Activated CD8-positive, alpha-beta memory T cell treated with anti-CD3 and anti-CD28 coated beads, Interleukin-2, amount 50 U/mL, for 48 hours (primary cell): ENCODE data around the gene PARS2.

Source experiments
- DNase-seq: peaks from one replicate; pipeline ENCODE4 v3.0.0-alpha.2; 2020

Gene PARS2

GRCh38 chr1:54768093-54768492, 3.8 kb upstream of the PARS2 start:
- DNase-seq = no peak

DNA sequence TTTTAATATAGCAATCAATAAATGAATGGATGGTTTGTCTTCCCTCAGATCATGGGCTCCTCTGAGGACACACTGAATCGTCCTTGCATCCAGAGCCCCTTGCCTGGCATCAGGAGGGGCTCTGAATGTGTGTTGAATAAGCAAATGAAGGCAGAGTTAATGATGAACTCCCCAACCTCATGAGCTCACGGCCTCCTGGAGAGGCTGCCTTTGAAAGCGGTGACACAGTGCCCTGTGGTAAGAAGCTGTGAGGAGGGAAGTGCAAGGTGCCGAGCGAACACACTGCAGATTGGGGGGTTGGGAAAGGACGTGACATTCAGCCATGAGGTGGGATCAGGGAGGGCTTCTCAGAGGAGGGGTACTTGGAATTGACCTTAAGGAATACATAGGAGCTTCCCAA, 3.2 kb upstream of the PARS2 start:
- no peak for DNase-seq

DNA sequence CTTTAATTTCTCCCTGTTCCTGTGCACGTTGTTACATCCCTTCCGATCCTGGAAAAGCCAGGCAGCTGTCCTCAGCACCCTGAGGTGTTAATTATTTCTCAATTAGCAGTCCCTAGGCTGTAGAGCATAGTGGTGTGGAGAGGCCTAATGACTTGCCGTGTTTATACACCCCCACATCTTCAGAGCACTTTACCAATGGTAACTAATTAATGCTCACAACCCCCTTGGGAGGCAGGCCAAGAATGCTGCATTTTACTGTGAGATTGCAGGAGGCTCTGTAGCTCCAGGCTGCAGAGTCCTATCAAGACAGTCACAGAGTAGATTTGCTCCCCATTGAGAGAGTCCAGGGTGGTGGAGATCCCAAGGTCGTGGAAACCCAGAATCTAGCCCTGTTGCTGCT, 2.4 kb upstream of the PARS2 start:
- no peak for DNase-seq

GRCh38 chr1:54764922-54765561, 719 bp upstream of the PARS2 start:
- no peak for DNase-seq

DNA sequence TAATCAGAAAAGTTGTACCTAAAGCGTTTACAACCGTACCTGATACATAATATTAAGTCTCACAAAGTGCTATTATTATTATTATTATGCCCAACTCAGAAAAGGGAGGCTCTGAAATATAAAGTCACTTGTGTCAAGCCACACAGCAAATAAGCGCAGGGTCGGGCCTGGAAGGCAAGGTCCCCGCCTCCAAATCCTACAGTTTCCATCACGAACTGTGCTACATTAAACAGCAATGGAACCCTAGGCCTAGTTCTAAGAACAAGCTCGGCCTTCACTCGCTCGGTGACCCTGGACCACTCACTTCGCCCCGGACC, 549 bp downstream of the PARS2 start:
- no peak for DNase-seq

DNA sequence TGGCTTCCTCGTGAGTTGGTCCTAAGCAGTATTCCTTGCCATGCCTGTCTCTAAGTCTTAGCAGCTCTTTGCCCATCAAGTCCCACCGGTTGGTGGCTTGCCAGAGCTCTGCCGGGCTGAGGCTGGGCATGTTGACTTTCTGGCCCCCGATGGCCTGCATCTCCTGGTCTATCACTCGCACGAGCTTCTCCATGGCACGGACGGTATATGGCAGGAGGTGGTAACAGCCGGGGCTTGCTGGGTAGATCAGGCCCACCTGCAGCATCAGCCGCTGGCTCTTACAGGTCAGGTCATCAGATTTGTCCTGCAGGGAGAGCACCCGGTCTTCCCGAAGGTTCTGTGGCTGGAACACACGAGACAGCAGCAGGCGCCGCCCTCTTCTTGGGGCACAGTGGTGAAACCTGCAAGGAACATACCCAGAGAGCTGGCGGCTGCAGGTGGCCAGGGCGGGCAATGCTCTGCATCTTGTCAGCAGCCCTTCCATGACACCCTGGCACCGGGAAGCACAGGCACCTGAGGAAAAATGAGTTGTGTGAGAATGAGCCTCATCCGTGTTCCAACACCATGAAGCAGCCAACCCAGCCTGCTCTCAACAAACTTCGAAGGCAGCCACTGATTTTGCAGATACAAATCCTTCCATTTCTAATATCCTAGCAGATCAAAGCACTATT, 5.5 kb downstream of the PARS2 start:
- DNase-seq = no peak

DNA sequence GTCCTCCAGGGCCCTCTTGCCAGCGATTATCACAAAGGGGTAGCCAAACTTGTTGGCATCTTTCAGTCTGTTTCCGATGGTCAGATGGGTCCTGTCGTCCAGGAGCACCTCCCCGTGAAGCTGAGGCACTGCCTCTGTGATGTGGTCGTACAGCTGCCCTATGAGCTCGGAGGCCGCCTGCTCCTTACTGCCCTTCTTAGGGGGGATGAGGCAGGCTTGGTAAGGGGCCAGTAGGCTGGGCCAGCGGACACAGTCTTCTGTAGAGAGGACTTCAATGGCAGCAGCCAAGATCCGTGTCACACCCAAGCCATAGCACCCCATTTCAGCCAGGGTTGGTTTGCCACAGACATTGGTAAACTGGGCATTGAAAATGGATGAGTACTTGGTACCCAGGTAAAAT, 6.5 kb downstream of the PARS2 start:
- DNase-seq = no peak

DNA sequence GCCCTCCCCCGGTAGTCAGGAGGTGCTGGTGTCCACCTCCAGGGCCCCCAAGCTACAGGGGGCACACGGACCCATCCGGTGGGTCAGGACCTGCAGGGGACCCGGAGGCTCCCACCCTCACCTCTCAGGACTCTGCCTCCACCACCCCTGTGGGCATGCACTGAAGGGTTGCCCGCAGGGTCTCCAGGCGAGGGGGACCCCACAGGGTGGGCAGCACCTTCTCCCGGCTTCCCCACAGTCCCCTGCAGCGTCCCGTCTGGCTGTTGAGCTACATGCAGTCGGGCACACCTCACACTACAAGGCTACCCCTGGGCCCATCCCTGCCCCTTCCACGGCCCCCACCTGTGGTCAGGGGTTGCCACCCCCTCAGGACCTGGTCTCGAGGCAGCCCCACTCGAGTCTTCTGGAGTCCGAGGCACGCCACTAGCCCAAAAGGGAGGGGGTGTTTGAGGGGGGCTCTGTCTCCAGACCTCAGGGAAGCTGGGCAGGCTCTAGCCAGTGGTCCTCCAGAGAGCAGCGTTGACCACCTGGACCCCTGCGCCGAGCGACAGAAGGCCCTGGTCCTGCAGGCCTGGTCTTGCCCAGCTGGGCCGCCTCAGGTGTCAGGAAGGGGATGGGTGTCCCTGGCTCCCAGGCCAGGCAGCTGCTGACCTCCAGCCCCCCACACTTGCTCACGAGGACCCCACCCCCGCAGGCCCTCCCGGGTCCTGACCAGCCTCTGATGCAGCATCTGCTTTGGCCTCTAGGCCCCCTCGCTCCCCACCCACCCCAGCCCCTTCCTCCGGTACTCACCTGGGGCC, 9.6 kb downstream of the PARS2 start:
- DNase-seq = no peak

GRCh38 chr1:54754045-54754444, 10.3 kb downstream of the PARS2 start:
- no peak for DNase-seq

GRCh38 chr1:54751426-54751825, 12.9 kb downstream of the PARS2 start:
- DNase-seq = no peak

GRCh38 chr1:54750596-54750995, 13.7 kb downstream of the PARS2 start:
- DNase-seq = no peak

DNA sequence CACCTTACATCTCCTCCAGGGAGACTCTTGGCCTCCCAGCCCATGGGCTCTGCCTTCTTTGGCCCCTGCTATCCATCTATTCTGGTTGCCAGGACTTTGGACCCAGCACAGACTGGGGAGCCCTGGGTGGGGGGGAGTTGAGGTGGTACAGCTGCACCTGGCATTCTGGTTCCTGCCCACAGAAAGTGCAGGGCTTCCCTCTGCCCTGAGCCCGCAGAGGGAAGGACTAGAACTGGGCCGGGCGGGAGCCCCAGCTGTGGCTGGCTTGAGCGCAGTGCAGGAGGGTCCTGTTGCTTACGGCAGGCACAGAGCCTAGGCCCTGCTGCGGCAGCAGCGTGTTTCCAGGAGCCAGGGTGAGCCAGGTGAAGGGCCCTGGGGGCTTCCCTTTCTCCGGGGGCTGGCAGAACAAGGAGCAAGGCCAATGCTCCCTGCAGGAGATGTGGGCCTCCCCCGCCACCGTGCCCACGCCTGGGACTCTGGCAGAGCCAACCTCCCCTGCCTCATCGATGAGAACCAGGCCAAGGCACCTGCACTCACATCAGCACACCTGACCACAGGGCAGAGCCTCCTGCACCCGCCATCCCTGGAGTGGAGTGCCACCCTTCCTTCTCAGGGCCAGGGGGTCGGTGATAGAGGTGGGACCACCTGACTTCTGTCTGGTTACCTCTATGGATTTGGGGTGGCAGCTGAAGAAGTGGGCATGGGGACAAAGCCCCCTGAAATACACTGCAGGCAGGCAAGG, 16.1 kb downstream of the PARS2 start:
- no peak for DNase-seq

- DNase-seq = peak; percentile 17
Measured at GRCh38 chr1:54745864-54746263, 18.5 kb downstream of the PARS2 start.

GRCh38 chr1:54745274-54745673, 19.0 kb downstream of the PARS2 start:
- DNase-seq = peak; percentile 45

GRCh38 chr1:54744696-54745095, 19.6 kb downstream of the PARS2 start:
- DNase-seq = peak; percentile 38

DNA sequence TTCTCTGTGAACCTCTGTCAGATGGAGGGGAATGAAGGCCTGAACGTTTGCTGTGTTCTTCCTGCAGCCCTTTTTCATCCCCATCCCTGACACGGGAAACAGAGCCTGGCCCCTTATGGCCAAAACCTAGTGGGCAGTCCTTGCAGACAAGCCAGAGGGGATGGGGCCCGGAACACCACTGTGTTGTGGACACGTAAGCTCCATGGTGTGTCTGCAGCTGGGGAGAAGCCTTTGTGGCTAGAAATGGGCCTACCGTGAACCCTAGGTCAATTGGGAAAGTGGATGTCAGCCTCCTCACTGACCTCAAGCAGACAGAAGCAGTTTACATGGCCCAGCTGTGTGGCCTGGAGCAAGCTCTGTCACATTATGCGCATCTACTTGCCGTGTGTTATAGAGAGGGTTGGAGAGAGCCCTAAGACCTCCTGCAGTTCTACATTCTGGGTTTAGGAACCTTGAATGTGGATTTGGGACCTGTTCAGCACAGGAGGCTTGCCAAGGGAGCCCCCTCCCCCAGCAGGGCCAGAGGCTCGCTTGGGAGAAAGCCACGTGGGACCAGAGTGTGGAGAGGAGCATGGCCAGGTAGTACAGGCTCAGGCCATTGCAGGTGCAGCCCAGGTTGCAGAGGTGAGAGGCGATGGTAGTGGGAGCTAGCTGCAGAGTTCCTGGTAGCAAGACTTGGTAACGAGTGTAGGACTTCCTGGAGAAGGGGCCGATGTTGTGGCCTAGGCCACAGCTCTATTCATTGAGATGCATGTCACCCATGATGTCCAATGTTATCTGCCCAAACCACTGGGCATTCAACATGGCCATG, 20.7 kb downstream of the PARS2 start:
- no peak for DNase-seq

- no peak for DNase-seq
Measured at GRCh38 chr1:54742282-54742681, 22.0 kb downstream of the PARS2 start.

- no peak for DNase-seq
Measured at GRCh38 chr1:54741531-54741930, 22.8 kb downstream of the PARS2 start.

DNA sequence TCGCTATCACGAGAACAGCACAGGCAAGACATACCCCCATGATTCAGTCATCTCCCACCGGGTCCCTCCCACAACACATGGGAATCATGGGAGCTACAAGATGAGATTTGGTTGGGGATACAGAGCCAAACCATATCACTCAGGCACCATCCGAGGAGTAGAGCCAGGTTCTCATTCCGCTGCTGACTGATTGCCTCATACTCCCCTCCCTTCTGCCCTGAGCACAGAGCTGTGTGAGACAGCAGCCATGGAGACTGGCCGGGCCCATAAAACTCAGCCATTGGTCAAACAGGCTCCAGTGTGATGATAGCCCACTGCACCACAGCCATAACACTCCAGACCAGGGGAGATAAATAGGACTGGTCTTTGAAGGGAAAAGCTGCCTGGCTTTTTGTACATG, 26.1 kb downstream of the PARS2 start:
- no peak for DNase-seq

- DNase-seq = no peak
Measured at GRCh38 chr1:54736685-54737084, 27.6 kb downstream of the PARS2 start.

- DNase-seq = no peak
Measured at GRCh38 chr1:54728027-54728426, 36.3 kb downstream of the PARS2 start.

DNA sequence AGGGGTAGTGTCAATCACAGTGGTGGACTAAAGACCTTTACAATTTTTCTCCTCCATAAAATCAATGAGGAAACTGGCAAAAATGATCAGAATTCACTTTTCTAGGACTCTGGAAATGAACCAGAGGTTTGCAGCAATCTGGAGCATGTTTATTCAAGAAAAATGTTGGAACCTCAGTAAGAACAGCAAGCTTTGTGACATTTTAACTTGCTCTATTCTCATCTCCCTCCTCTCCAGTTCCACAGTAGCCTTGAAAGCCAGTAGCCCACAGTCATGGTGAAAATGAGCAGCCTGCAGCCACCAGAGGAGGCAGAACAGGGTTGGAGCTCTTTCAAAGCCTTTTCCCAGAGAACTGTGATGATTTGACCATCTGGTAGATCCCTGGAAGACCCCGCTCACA, 39.6 kb downstream of the PARS2 start:
- DNase-seq = no peak

DNA sequence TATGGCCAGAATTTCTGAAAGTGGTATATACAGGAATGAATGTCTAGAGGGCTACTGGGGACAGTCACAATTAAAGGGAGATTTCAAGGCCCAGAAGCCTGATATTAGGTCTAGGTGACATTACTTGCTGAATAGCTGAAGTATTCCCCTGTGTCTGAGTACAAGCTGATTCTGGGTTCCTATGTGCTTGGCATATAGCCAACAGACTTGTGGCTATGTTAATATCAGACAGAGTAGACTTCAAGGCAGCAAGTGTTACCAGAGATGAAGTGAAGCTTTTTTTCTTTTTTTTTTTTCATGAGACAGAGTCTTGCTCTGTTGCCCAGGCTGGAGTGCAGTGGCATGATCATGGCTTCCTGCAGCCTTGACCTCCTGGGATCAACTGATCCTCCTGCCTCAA, 40.3 kb downstream of the PARS2 start:
- no peak for DNase-seq
